GM21447 (cell line): ENCODE results near the gene UBXN6.

Source experiments
- ATAC-seq: cut with Tn5 transposase; IDR thresholded peaks from one replicate; pipeline ENCODE4 v1.9.1; 2021; ENCODE audit not compliant: unreplicated experiment

The UBXN6 gene

DNA sequence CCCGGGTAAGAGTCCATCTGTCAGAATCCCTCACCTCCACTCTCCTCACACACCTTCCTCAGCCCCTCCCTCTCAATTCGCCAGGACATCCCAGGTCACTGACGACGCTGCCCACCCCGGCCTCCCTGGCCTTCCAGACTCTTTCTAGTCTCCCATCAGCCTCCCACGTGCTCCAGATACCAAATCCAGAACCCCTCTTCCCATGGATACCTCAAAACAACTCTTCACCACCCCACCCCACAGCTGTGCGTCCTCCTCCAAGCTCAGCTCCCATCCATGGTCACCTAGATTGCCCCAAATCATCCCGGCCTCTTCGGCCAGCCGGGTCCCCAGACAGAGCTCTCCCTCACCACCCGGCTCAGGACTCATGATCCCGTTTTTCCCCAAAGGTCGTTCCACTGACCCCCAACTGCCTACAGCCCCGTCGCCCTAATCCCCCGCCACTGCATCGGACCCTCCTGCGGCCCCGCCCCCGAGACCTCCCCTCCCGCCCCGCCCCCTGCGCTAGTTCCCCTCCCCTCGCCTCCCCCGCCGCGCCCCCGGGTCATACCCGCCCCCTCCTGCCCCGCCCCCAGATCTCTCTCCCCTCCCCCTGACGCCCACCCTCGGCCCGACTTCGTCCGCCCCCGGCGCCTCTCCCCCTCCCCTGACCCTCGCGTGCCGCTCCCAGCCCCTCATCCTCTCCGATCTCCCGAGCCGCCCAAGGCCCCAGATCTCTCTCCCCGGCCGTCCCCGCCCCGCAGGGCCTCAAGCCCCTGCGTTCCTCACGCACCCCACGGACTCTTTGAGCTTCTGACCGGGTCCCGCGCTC lies 546 bp downstream of the UBXN6 start:
- ATAC-seq = peak; percentile 4

DNA sequence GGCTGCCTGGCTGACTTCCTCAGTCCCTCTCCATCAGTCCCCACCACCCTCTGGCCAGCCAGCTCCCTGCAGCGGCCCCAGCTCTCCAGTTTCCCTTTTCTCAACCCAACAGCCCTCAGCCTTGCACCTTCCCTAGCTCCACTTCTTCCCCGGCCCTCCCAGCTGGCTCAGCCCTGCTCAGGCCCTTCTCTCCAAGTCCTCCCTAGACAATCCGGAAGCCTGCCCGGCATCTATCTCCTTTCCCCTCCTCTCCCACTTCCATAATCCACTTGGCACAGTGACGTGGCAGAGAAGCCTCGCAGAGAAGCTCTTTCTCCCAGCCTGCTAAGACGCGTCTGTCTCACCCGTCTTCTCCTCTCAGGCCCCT lies 1.1 kb downstream of the UBXN6 start:
- no peak for ATAC-seq

DNA sequence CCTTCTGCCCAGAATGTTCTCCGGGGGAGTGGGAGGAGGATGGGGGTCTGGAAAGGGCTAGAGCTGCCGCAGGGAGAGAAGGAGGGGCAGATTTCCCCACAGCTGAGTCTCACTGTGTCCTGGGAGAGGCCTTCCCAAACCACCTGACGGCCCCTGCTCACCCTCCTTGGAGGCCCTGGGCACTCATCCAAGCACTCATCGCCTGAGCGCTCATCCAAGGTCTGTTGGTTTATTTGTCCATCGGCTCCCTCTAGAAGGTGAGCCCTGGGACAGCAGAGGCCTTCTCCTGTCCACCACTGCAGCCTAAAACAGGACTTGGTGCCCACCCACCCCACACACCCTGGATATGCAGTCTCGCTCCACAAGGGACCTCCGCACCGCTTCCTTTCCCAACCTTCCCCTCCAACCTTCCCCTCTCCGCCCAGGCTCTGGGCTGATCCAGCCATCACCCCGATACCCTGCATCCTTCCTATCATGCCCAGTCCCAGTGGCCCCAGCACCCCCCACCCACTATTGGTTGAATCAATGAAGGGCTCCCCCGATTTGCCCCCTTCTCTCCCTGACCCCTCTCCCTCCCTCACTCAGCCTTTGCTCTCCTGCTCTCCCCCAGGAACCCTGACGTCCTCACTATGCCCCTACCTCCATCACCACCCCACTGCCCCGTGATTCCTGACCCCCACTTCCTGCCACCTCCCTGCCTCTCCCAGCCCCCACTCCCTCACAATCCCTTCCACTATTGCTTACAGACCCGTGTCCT lies 1.7 kb downstream of the UBXN6 start:
- ATAC-seq = no peak

DNA sequence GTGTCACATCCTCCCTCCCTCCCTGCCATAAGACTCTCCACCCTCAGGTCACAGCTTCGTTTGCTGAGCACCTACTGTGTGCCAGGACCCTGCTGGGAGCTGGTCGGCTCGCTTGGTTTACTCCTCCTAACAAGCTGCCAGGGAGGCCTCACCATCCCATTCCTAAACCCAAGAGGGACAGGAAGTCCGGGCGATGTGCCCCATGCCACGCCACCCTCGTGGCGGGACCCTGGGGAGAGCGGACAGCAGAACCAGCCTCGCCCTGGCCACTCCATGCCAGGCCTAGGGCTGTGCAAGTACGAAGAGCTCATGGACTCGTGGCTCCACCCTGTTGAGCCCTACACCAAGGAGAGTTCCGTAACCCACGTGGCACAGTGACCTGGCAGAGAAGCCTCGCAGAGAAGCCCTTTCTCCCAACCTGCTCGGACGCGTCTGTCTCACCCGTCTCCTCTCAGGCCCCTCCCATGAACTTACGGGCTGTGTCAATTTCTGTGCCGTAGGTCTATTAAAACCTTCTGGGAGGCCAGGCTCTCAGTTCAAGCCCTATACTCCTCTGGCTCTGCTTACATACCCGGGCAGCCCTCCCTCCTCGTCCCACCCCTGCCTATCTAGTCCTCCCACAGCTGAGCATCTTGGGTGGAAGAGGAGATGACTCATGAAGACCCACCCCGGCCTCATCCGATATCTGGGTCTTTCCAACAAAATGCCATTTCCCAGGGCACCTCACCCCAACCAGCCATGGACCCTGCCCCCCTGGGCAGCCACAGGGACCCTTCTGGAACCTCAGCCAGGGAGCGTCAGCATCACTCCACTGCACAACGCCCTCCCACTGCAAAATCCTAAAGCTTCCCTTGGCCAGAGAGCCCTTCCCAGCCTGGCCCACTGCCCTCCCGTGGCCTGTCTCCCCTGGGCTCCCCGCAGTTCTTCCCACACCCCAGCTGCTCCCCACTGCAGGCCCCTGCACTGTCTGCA lies 2.6 kb downstream of the UBXN6 start:
- ATAC-seq = no peak

DNA sequence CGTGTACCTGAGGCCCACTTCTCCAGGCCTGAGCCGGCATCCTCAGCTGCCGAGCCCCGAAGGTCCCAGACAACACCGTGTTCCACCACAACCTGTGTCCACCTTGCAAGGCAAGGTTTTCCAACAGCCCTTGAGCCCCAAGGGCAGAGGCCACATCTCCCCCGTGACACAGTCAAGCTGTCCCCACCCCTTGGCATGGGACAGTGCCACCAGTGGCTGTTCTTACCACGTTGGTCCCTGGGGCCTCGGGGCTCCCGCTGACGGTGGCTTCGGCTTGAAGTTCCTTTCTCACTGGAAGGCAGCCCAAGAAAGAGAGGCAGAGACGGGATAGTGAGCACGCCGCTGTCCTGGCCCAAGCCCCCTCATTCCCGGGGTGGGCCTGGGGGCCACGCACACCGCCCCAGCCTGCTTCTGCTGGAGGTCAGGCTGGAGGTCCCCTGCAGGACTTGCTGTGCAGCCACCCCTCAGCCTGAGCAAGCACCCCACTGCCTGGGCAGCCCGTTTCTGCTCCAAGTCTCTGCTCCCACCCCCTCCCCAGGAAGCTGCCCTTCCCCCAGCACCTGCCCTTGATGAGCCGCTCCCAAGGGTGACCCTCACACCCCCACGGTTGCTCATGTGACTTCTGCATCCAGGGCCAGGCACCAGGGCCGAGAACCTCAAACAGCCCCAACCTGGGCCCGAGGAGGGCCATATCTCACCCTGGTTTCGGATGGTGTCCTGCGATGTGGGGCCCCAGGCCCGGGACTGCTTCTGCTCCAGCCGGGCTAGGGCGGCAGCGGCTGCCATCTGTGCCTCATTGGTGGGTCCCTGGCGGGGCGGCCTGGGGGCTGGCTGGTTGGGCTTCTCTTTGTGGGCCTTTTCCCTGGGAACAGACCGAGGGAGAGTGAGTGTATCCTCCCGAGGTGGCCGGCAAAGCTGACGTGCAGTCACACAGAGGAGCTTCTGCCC lies 4.1 kb downstream of the UBXN6 start:
- no peak for ATAC-seq

DNA sequence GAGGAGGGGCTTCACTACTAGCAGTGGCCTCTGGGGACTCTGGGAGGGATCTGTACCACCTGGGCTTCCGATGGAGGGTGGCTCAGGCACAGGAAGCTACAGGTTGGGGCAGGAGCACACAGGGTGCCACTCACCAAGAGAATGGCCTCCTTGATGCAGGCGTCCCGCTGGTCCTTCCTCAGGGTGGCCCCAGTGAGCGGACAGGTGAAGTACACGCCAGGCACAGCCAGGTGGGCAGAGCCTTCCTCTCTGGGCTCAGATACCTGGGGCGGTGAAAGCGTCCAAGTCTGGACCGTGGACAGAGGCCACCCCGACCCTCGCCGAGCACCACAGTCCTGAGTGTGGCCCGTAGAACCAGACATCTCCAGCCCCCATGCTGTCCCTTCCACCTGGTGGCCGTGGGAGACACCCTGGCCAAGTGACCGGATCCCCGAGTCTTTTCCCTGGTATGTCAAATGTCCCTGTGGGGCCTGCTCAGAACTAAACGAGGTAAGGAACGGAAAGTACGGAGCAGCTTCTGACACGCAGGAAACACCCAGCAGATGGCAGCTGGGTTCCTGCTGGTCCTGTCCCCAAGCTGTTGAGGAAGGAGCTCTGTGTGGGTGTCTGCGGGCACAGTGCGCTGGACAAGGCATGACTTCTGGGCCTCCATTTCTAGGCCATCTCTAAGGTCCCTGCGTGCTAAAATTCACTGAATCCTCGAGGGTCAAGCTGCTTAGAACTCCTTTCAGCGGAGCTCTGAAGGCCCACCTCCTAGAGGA lies 5.2 kb downstream of the UBXN6 start:
- no peak for ATAC-seq

DNA sequence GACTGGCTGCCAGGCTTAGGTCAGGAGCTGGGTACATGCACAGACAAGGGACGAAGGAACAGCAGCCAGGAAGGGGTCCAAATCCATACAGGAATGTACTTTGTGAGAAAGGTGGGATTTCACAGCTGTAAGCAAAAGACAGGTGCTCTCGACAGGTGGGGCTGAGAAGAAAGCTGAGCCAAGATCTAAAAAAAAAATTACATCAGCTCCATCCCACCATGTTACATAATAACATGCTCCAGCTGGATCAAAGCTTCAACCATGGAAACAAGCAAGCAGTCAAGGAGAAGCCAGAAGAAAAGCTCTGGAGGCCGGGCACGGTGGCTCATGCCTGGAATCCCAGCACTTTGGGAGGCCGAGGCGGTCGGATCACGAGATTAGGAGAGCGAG lies 8.0 kb downstream of the UBXN6 start:
- ATAC-seq = no peak

DNA sequence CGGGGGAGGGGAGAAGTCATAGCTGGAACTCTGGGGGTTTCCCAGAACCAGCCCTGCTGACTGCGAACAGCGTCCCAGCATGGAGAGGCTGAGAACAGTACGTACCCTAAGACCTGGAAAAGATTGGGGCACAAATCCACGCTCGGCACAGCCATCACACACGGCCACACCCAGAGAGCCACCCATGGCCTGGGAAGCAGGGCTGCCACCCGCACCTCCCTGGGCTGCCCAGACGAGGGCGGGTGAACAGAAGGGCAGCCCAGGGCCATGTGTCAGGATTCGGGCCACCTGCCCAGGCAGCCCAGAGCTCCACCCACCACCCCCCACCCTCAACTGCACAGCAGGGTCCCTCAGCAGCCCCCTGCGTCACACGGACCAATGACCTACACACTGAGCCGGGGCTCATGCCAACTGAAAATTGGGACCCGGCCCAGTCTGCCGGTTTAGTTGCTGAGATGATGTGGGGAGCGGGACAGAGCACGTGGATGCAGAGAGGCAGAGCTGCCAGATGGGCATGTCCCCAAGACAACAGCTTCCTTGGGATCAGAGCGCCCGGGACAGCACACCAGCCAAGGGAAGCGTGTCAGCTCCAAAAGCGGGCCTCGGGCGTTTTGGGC lies 8.5 kb downstream of the UBXN6 start:
- no peak for ATAC-seq

DNA sequence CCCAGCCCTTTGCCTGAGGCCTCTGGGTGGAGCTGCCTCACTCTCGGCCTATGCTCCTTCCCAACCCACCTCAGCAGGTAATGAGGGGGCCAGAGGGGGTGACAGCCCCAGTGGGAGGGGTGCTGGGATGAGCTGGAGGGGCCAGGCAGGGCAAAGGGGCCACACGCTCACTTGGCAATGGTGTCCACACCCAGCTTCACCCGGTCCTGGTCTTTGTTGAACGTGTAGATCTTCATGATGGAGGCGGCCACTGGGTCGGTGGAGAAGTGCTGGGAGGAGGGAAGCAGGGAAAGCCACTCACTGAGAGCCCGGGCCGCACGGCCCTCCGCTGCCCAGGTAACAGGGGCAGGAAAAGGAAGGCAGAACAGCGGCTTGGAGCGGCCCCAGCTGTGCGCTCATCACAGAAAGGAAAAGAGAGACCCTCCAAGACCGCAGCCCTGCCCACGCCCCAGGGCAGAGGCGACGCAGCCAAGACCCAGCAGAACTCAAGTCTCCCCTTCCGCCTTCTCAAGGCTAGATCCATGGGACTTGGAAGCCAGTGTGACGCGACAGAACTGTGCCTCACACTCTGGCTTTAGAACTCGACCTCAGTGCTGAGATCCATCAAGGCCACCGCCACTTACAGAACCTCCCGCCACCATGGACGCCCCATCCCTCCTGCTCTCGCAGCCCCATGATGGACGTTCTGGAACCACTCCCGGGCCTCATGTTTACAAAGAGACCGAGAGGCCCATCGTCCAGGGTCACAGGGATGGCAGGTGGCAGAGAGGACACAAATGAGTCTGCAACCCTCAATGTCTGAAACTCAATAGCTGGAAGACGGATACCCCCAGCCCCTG lies 9.2 kb downstream of the UBXN6 start:
- no peak for ATAC-seq

DNA sequence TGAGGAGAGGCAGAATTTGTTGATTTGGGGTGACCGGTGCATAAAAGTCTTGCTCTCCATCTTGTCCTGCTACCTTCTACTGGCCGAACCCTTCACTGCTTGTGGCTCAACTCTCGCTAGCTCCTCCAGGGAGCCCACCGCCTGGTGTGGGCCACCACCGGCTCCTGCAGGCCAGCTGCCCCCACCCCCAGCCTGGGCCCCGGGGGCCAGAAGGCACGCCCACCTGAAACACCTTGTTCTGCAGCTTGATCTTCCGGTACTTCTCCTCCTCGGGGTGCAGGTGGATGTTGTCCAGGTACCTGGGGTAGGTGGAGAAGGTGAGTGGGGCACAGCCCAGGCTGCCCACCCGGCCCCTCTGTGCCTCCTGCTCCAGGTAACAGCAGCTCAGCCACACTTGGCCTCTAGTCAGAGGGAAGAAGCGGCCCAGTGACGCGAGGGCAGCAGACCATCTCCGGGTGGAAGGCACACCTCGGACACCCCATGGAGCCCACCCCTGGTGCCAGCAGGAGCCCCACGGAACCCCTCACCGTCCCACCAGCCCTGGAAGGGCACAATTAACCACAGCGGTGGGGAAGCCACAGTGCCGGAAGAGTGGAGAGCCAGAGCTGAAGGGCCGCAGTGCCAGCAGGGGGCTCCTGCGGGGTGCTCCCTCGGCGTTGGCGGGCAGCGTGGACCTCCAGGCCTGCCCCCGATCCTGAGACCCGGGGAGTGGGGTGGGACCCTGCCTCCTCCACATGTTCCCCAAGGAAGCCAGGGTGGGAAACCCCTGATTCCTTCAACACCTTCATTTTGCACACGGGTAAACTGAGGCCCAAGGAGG lies 10.1 kb downstream of the UBXN6 start:
- no peak for ATAC-seq

DNA sequence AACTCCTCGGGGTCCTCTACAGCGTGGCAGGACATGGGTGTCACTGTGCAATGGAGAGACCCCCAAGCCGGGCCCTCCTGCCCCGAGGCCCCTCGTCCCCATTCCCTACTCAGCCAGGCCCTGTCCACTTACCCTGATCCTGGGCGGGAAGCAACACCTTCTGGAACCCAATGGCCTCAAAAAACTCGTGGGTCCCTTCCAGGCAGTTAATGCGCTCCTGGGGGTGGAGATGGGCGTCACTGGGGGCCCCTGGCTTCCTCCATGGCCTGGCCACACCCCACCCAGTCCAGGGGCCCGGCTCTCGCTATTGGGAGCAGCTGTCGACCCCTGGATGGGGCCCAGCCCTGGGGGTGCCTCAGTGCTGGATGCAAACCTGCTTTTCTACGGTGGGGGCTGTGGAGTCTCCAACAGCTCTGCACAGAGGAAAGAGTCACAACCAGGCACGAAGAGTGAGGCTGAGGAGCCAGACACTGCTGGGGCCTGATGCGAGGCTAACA lies 10.8 kb downstream of the UBXN6 start:
- ATAC-seq = no peak

DNA sequence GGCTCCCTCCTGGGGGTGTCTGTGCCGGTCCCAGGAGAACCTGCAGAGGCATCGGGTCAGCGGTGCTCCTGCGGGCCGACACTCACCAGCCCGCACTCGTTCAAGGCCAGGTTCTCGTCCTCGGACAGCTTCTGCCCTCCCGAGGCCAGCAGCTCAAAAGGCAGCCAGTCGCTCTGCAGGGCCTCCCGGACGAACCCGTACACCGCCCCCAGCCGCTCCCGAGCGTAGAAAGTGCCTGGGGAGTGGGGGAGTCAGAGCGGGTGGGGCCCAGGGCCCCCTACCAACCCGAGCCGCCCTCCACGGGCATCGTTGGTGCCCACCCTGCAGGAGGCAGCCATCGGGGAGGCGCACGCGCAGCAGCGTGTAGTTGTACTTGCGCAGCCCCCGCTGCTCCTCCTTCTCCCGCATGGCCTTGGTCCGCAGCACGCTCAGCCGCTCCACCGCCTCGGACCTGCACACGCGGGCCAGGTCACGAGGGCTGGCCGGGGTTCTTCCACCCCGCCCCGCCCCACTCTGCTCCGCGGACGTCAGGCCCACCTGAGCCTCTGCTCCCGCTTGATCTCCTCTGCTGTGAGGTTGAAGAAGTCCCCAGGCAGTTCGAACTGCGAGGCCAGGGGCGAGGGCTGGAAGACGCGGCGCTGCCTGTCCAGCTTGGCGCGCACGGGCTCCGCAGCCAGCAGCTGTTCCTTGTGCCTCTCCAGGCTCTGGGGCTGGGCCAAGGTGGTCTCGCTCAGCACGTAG lies 11.5 kb downstream of the UBXN6 start:
- no peak for ATAC-seq

DNA sequence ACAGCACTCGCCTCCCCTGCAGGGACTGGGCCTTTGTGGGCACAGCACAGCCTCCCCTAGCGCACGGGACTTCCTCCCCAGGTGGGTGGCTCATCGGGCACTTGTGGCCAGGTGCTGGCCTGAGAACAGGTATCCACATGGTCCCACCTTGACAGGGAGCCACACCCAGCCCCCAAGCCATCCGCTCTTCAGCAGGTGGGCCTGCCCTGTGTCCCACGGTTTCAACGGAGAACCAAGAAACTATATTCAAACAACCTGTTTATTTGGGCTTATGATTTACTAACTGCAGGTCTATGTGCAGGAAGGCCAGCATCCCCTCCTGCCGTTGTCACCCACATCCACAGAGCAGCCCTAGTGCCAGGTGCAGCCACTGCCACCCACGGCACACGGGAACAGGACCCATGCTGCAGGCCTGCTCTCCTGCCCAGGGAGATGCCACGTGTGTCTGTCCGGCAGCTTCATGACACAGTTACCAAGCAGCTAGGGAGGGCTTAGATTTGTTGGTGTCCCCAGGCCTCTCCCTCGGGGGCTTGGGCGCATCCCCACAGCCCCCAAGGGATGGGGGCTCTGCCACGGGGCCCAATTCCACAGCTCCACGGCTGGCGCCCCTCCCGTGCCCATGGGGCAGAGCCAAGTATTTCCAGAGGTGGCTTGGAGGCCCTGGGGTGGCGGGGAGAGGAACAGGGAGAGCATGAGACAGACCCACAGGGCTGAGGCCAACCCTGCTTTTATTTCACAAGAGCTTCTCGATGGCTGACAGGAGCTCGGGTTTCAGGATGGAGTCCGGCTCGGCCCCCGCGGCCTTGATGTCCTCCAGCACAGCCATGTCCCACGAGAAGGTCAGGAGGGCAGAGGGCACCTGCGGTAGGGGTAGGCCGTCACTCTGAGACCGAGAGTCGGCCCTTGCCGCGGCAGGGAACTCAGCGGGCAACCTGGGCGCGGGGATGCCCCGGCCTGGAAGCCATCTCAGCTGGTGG lies 12.5 kb downstream of the UBXN6 start:
- no peak for ATAC-seq

DNA sequence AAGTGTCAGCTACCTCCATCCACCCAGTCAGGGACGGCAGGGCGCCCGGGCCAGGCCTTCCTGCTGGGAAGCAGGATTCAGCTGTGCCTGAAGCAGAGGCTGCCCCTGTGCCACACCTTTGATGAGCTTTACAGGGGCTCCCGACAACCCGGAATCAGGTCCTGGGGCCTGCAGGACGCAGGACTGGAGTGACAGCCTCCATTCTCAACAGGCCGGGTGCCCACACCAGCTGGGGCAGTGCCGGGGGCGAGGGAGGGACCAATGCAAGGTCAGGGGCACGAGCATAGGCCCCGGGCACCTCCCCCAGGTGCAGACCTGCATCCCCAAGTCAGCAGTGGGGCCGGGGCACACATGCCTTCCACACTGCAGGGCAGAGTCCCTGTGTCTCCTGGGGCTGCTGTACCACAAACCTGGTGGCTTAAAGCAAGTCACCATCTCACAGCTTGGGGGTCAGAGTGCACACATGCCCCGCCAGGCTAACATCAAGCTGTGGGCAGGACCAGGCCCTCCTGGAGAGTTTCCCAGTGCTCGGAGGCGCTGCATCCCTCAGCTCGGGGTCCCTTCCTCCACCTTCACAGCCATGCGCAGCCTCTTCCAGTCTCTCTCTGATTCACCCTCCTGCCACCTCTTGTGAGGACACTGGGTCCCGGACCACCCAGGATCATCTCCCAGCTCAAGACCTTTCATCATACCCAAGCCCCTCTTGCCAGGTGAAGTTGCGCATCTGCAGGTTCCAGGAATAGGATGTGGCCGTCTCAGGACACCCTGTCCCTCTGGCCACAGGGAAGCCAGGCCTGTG lies 13.4 kb downstream of the UBXN6 start:
- no peak for ATAC-seq

DNA sequence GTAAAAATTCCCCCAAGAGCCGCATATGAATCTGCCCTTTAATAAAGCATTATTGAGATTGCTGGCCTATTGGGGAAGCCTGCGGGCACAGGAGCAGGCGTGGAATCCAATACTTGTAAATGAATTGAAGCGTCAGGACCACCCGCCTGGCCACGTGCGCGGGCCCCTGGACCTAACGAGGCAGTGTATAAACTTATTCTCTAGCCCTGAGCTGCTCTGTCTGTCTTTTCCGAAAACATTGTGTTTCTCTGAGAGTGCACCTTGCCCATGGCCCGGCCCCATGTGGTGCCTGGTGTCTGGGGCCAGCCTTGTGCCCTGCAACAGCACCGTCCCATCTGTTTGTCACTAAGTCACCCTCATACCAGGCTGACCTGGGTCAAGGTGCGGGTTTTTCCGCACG lies 14.4 kb downstream of the UBXN6 start:
- no peak for ATAC-seq
